HEK293 (cell line): ENCODE data around the gene FYTTD1.

Source experiments
- FEZF1 ChIP-seq: fragments of 450-650 bp; formaldehyde crosslinking; IDR thresholded peaks from 2 replicates; pipeline ENCODE4 v1.5.1; 2016; ENCODE audit warnings: missing biosample characterization, missing genetic modification characterization
- HOXD13 ChIP-seq: sonication (generic); formaldehyde crosslinking; IDR thresholded peaks from 2 replicates; pipeline ENCODE4 v1.8.0; 2022; ENCODE audit warnings: missing genetic modification reagents, borderline replicate concordance
- KLF1 ChIP-seq: fragments of 450-650 bp; formaldehyde crosslinking; IDR thresholded peaks from 2 replicates; pipeline ENCODE4 v1.5.1; 2016; ENCODE audit warnings: missing biosample characterization, missing genetic modification characterization
- ZNF140 ChIP-seq: fragments of 450-650 bp; formaldehyde crosslinking; IDR thresholded peaks from 2 replicates; pipeline ENCODE4 v1.5.1; 2016; ENCODE audit warnings: missing biosample characterization, missing genetic modification characterization
- ZNF175 ChIP-seq: fragments of 450-650 bp; formaldehyde crosslinking; IDR thresholded peaks from 2 replicates; pipeline ENCODE4 v1.5.1; 2016; ENCODE audit warnings: missing biosample characterization, missing genetic modification characterization
- ZNF473 ChIP-seq: fragments of 450-650 bp; formaldehyde crosslinking; IDR thresholded peaks from 2 replicates; pipeline ENCODE4 v1.5.1; 2017; ENCODE audit warnings: missing biosample characterization, missing genetic modification characterization
- ZNF48 ChIP-seq: fragments of 450-650 bp; formaldehyde crosslinking; IDR thresholded peaks from 2 replicates; pipeline ENCODE4 v1.5.1; 2016; ENCODE audit warnings: missing biosample characterization, missing genetic modification characterization
- ZNF623 ChIP-seq: fragments of 450-650 bp; formaldehyde crosslinking; IDR thresholded peaks from 2 replicates; pipeline ENCODE4 v1.5.1; 2016; ENCODE audit warnings: missing biosample characterization, missing genetic modification characterization
- TF ChIP-seq, protein P1 (sequence below): fragments of 450-650 bp; formaldehyde crosslinking; IDR thresholded peaks from 2 replicates; pipeline ENCODE4 v1.5.1; 2016; ENCODE audit warnings: missing biosample characterization, missing genetic modification characterization, low read depth
- TF ChIP-seq, protein P2 (sequence below): fragments of 450-650 bp; formaldehyde crosslinking; IDR thresholded peaks from 2 replicates; pipeline ENCODE4 v1.5.1; 2016; ENCODE audit warnings: missing biosample characterization, missing genetic modification characterization
- TF ChIP-seq, protein P3 (sequence below): fragments of 450-650 bp; formaldehyde crosslinking; optimal IDR thresholded peaks from 2 replicates; pipeline ENCODE3; 2016; ENCODE audit warnings: missing biosample characterization, mild to moderate bottlenecking, missing genetic modification characterization

DNA sequence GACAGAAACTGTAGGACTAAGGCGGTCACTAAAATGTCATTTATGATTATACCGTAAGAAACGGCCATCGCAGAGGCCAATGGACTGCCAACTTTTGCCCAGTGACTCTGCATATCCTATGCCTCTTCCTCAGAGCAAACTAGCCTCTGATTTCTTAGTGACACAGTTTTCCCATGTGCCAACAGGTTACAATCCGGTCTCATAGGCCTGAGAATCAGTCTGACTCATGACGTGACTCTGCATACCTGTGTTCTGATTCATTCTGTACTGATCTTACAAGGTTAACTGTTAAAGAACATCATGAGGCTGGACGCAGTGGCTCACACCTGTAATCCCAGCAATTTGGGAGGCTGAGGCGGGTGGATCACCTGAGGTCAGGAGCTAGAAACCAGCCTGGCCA is 30.8 kb upstream of the FYTTD1 start:
- TF ChIP-seq, protein P1, sequence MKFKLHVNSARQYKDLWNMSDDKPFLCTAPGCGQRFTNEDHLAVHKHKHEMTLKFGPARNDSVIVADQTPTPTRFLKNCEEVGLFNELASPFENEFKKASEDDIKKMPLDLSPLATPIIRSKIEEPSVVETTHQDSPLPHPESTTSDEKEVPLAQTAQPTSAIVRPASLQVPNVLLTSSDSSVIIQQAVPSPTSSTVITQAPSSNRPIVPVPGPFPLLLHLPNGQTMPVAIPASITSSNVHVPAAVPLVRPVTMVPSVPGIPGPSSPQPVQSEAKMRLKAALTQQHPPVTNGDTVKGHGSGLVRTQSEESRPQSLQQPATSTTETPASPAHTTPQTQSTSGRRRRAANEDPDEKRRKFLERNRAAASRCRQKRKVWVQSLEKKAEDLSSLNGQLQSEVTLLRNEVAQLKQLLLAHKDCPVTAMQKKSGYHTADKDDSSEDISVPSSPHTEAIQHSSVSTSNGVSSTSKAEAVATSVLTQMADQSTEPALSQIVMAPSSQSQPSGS: no peak
- no peak for TF ChIP-seq FEZF1
- TF ChIP-seq, protein P2, sequence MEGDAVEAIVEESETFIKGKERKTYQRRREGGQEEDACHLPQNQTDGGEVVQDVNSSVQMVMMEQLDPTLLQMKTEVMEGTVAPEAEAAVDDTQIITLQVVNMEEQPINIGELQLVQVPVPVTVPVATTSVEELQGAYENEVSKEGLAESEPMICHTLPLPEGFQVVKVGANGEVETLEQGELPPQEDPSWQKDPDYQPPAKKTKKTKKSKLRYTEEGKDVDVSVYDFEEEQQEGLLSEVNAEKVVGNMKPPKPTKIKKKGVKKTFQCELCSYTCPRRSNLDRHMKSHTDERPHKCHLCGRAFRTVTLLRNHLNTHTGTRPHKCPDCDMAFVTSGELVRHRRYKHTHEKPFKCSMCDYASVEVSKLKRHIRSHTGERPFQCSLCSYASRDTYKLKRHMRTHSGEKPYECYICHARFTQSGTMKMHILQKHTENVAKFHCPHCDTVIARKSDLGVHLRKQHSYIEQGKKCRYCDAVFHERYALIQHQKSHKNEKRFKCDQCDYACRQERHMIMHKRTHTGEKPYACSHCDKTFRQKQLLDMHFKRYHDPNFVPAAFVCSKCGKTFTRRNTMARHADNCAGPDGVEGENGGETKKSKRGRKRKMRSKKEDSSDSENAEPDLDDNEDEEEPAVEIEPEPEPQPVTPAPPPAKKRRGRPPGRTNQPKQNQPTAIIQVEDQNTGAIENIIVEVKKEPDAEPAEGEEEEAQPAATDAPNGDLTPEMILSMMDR (tag by site-specific recombination): no peak
- TF ChIP-seq, protein P3, sequence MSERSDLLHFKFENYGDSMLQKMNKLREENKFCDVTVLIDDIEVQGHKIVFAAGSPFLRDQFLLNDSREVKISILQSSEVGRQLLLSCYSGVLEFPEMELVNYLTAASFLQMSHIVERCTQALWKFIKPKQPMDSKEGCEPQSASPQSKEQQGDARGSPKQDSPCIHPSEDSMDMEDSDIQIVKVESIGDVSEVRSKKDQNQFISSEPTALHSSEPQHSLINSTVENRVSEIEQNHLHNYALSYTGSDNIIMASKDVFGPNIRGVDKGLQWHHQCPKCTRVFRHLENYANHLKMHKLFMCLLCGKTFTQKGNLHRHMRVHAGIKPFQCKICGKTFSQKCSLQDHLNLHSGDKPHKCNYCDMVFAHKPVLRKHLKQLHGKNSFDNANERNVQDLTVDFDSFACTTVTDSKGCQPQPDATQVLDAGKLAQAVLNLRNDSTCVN: no peak
- TF ChIP-seq ZNF623 (tag by site-specific recombination): no peak
- TF ChIP-seq ZNF473 (tag by site-specific recombination): no peak
- no peak for TF ChIP-seq HOXD13 (CRISPR knock-in tag)
- no peak for TF ChIP-seq ZNF48 (tag by site-specific recombination)
- no peak for TF ChIP-seq ZNF140 (tag by site-specific recombination)
- no peak for TF ChIP-seq ZNF175 (tag by site-specific recombination)
- no peak for TF ChIP-seq KLF1
